HepG2 (cell line): ENCODE data around the gene KDM3B. TPM values are rescaled to one million over a fixed set of nuclear protein-coding genes. Genes with fewer than 3 reads are reported as not detected.
A peak's percentile ranks its signal among the peaks of the same experiment; 100 is the strongest.

Source experiments
- BCL3 ChIP-seq: sonication (generic); formaldehyde crosslinking; IDR thresholded peaks from 2 replicates; pipeline ENCODE4 v1.5.1; 2020; ENCODE audit warnings: mild to moderate bottlenecking, missing genetic modification reagents, moderate library complexity
- HMGA1 ChIP-seq: sonication (generic); formaldehyde crosslinking; conservative IDR thresholded peaks from 2 replicates; pipeline ENCODE4 v1.4.0; 2020; ENCODE audit warnings: missing genetic modification reagents
- HOXA9 ChIP-seq: sonication (generic); formaldehyde crosslinking; IDR thresholded peaks from 2 replicates; pipeline ENCODE4 v1.8.1; 2022; ENCODE audit warnings: missing genetic modification reagents, mild to moderate bottlenecking, moderate library complexity, borderline replicate concordance
- MXI1 ChIP-seq: IDR thresholded peaks from 3 replicates; pipeline ENCODE4 v1.6.1; 2012; ENCODE audit warnings: low read depth, low read length, inconsistent platforms, borderline replicate concordance
- NRL ChIP-seq: sonication (generic); formaldehyde crosslinking; IDR thresholded peaks from 2 replicates; pipeline ENCODE4 v1.5.0; 2020; ENCODE audit warnings: missing genetic modification reagents, mild to moderate bottlenecking, moderate library complexity, borderline replicate concordance
- RXRA ChIP-seq: sonication (generic); formaldehyde crosslinking; IDR thresholded peaks from 2 replicates; pipeline ENCODE4 v1.5.1; 2020; ENCODE audit warnings: missing genetic modification reagents
- SAP130 ChIP-seq: IDR thresholded peaks from 2 replicates; pipeline ENCODE4 v1.6.1; 2016; ENCODE audit warnings: low read depth
- ZBTB40 ChIP-seq, 2 experiments: fragments of 450-650 bp in 1 of 2; sonication (generic) in 1 of 2; formaldehyde crosslinking in 1 of 2; IDR thresholded peaks; 2 replicates each; pipeline versions ENCODE4 v1.6.1 to v1.8.0; 2016 to 2022; ENCODE audit warnings: antibody characterized with exemption in 1 of 2, mild to moderate bottlenecking in 1 of 2, missing genetic modification reagents in 1 of 2
- ZC3H4 ChIP-seq: sonication (generic); formaldehyde crosslinking; IDR thresholded peaks from 2 replicates; pipeline ENCODE4 v1.4.0; 2020; ENCODE audit warnings: missing genetic modification reagents, borderline replicate concordance
- ZFYVE20 ChIP-seq: sonication (generic); formaldehyde crosslinking; IDR thresholded peaks from 2 replicates; pipeline ENCODE4 v1.8.0; 2023; ENCODE audit warnings: low read depth, mild to moderate bottlenecking, moderate library complexity, missing genetic modification reagents, borderline replicate concordance
- ZNF180 ChIP-seq: sonication (generic); formaldehyde crosslinking; IDR thresholded peaks from 2 replicates; pipeline ENCODE4 v1.4.0; 2020; ENCODE audit warnings: low read depth, missing genetic modification reagents, borderline replicate concordance
- ZNF205 ChIP-seq: IDR thresholded peaks from 2 replicates; pipeline ENCODE4 v1.6.1; 2018; ENCODE audit warnings: missing biosample characterization, missing genetic modification reagents
- ZNF331 ChIP-seq: sonication (generic); formaldehyde crosslinking; IDR thresholded peaks from 2 replicates; pipeline ENCODE4 v1.4.0; 2020; ENCODE audit warnings: missing genetic modification reagents
- ZNF678 ChIP-seq: sonication (generic); formaldehyde crosslinking; IDR thresholded peaks from 2 replicates; pipeline ENCODE4 v1.4.0; 2020; ENCODE audit warnings: mild to moderate bottlenecking, missing genetic modification reagents
- ZNF704 ChIP-seq: sonication (generic); formaldehyde crosslinking; IDR thresholded peaks from 2 replicates; pipeline ENCODE4 v1.8.1; 2023; ENCODE audit warnings: mild to moderate bottlenecking, inconsistent platforms, moderate library complexity, missing genetic modification reagents, borderline replicate concordance
- ZNF737 ChIP-seq: sonication (generic); formaldehyde crosslinking; IDR thresholded peaks from 2 replicates; pipeline ENCODE4 v1.5.0; 2020; ENCODE audit warnings: missing genetic modification reagents, mild to moderate bottlenecking, borderline replicate concordance
- ZNF768 ChIP-seq: sonication (generic); formaldehyde crosslinking; IDR thresholded peaks from 2 replicates; pipeline ENCODE4 v1.4.0; 2020; ENCODE audit warnings: missing genetic modification reagents
- ZSCAN31 ChIP-seq: sonication (generic); formaldehyde crosslinking; IDR thresholded peaks from 2 replicates; pipeline ENCODE4 v1.5.0; 2020; ENCODE audit warnings: low read depth, mild to moderate bottlenecking, missing genetic modification reagents
- polyA plus RNA-seq, 8 experiments: library from polyadenylated mRNA; depleted of rRNA in 3 of 8; stranded (reverse) in 7 of 8; unstranded in 1 of 8; fragments of >200 nt; fragmentation: Illumina TruSeq in 4 of 8; extraction: Trizol in 4 of 8; gene quantifications; 2 replicates each; pipeline versions ENCODE4 v1.2.1 to v1.2.3, GENCODE V29; 2011 to 2016; ENCODE audit warnings: low read depth in 4 of 8, missing spikeins in 1 of 8, mixed read lengths in 1 of 8; ENCODE audit not compliant: insufficient read depth in 1 of 8
- total RNA-seq, 5 experiments: library from RNA; depleted of rRNA; stranded (reverse); fragments of >200 nt; fragmentation: Illumina TruSeq; extraction: Trizol; gene quantifications; 2 replicates each; pipeline ENCODE4 v1.2.3, GENCODE V29; 2016; ENCODE audit warnings: low read depth in 1 of 5

The KDM3B gene
- total and polyA plus RNA-seq, 2 of the 13 experiments (the other 11 are each of a cell fraction or from before 2014, with no cell fraction given): 19.7 to 34.3 TPM

- TF ChIP-seq ZBTB40 (IDR thresholded peaks at IDR 0.05) (no peak), ZBTB40 (CRISPR knock-in tag; IDR thresholded peaks at IDR 0.05) (peak; percentile 39; the same call in 1 of the 2 replicates), ZNF678 (CRISPR knock-in tag) (no peak), ZSCAN31 (CRISPR knock-in tag) (peak; percentile 61; the same call in 1 of the 2 replicates), ZNF704 (no peak), ZFYVE20 (CRISPR knock-in tag) (no peak), BCL3 (CRISPR knock-in tag) (no peak), ZNF768 (CRISPR knock-in tag) (peak; percentile 75), HMGA1 (CRISPR knock-in tag) (no peak), HOXA9 (no peak), ZC3H4 (CRISPR knock-in tag) (no peak), NRL (CRISPR knock-in tag) (no peak), ZNF205 (CRISPR knock-in tag) (no peak), ZNF180 (no peak), RXRA (no peak), MXI1 (peak; percentile 67; the same call in 1 of the 3 replicates), ZNF737 (no peak), ZNF331 (CRISPR knock-in tag) (peak; percentile 28; the same call in 1 of the 2 replicates), SAP130 (CRISPR knock-in tag) (peak; percentile 53; the same call in 1 of the 2 replicates)
These were observed at the start of gene KDM3B (continued) for GRCh38 chr5:138352071-138352721.
